CD4-positive, alpha-beta T cell treated with Interleukin-10 for 1 hour (primary cell): Measurements from ENCODE around the gene ARID3B.
"Not testable (repeated sequence)": the region's sequence is repeated elsewhere in the genome, so short reads cannot be mapped to it uniquely, and the experiment has no call there.

Experiments
- DNase-seq: peaks from one replicate; pipeline ENCODE4 v3.0.0-alpha.2; 2020

ARID3B gene, protein sequence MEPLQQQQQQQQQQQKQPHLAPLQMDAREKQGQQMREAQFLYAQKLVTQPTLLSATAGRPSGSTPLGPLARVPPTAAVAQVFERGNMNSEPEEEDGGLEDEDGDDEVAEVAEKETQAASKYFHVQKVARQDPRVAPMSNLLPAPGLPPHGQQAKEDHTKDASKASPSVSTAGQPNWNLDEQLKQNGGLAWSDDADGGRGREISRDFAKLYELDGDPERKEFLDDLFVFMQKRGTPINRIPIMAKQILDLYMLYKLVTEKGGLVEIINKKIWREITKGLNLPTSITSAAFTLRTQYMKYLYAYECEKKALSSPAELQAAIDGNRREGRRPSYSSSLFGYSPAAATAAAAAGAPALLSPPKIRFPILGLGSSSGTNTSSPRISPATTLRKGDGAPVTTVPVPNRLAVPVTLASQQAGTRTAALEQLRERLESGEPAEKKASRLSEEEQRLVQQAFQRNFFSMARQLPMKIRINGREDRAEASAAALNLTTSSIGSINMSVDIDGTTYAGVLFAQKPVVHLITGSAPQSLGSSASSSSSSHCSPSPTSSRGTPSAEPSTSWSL

DNA sequence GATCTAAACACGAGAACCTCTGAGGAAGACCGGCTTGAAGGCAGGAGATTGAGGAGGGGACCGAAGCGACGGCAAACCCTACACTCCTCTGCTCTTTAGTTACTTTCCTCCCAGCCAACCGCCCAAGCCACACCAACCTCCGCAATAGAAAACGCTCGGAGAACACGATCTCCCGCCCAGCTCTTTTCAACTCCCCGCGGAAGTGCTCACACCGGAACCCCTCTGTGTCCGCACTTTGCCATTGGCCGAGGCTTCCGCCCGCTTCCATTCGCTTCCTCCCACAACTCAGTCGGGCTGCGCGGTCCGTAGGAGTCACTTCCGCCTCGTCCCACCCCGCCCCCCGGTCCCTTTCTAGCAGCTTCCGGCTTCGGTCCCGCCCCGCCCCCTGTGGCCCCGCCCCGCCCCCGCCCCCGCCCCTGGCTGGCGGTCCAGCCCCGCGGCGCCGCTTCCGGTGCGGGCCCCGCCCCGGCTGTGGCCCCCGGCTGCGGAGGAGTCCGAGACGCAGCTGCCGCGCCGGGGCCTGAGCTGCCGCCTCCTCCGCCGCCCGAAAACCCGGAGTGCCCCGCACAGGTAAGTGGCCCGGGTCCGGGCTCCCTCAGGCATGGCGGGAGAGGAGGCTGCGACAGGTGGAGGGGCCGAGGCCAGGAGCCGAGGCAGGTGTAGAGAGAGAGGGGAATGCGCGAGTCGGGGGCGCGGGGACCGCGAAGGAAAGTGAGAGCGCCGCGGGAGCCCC lies at the start of gene ARID3B:
ARID3B (plus strand) TSS at position 460 of the 733 bp plus-strand sequence. CDS start 2,717 bp downstream, outside the sequence.
- DNase-seq: peak; percentile 97

DNA sequence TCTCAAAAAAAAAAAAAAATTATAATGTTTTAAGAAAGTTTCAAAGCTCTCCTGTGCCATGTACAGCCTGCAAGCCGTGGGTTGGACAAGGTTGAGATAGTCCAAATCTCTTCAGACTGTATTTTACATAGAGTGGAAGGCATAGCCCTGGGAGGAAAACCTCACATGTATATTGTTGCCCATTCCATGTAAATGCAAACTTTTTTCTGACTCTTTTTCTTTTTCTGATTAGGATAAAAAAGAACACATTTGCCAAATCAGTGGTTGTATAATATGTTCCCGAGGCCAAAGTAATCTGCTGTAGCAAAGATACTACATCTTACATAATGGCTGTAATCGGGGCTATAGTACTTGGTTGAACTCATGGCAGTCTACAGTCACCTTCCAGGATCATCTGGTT lies 44.4 kb upstream of the ARID3B start:
- DNase-seq: no peak

DNA sequence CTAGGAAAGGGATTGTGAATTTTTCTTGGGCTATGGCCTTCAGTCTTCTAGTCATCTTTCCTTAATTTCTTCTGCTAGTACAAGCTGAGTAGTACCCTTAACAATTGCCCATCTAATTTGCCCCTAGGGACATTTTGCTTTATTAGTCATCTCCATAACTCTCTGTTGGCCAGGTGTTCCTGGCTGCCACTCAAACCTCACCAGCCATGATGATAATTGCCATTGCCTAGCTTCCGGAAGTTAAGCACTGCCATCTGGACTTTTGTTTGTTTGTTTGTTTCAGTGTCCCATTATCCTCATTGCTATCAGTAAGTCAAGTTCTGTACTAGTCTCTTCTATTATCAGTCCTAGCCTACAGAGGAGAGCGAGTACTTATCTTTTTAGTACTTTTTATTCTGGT lies 43.4 kb upstream of the ARID3B start:
- no peak for DNase-seq

DNA sequence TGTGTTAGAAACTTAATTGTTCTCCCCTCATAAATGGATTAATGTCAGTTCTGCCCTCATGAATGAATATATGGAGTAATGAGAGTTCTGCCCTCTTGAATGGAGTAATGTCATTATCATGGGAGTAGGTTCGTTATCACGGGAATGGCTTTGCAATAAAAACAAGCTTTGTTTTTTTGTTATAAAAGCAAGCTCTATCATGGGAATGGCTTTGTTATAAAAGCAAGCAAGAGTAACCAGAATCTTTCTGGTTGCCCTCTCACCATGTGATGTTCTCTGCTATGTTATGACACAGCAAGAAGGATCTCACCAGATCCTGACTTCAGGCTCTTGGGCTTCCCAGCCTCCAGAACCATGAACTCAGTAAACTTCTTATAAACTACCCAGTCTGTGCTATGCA lies 41.7 kb upstream of the ARID3B start:
- DNase-seq: no peak

DNA sequence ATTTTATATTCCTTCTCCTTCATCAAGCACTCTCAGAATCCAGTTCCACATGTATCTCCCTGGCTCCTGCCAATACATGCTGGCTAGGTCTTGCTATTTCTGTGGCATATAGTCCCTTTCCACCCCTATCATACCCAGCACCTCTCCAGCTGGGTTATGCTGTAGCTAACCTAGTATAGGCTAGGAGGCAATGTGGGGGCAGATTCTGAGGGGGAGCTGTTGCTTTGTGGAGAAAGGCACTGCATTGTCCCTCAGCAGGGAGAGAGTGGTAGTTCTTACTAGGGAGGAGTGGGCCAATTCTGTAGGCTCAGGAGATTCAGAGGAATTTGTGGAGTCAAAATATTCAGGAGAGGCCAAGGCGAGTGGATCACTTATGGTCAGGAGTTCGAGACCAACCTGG lies 40.6 kb upstream of the ARID3B start:
- no peak for DNase-seq

DNA sequence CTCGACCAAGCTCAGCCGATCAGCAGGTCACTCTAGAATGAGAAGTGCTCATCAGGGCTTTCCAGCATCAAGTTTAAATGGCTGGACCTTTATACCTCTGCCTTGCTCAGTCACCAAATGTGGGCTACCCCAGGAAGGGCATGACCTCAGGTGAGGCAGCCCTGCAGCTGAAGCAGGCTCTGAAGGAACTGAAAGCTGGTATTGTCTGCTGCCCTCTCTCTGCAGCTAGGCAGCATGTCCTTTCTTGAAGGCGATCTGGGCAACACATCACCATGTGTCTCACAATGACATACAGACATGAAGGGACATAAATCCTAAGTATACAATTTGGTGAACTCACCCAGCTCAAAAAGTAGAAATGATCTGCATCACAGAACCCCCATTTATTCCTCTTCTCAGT lies 38.7 kb upstream of the ARID3B start:
- no peak for DNase-seq

DNA sequence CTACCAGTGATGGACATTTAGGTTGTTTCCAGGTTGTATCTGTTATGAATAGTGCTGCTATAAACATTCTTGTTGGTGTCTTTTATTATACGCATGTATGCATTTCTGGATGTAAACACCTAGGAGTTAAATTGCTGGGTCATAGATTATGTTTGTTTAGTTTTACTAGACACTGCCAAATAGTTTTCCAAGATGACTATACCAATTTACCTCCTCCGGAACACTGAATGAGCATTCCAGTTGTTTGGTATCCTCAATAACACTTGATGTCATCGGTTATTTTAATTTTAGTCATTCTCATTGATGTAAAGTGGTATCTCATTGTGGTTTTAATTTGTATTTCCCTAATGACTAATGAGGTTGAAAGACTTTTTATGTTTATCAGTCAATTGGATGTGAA lies 36.6 kb upstream of the ARID3B start:
- no peak for DNase-seq

DNA sequence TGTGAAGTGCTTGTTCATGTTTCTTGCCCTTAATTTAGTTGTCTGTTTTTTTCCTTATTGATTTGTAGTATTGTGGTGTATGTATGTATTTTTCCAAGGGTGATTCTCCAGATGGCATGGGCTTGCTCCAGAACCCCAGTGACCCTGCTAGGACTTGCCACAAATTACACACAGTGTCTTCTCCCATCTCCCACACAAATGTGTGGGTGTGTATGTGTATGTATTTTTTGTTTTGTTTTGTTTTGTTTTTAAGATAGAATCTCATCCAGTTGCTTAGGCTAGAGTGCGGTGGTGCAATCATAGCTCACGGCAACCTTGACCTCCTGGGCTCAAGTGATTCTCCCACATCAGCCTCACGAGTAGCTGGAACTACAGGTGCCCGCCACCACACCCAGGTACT lies 36.2 kb upstream of the ARID3B start:
- no peak for DNase-seq

DNA sequence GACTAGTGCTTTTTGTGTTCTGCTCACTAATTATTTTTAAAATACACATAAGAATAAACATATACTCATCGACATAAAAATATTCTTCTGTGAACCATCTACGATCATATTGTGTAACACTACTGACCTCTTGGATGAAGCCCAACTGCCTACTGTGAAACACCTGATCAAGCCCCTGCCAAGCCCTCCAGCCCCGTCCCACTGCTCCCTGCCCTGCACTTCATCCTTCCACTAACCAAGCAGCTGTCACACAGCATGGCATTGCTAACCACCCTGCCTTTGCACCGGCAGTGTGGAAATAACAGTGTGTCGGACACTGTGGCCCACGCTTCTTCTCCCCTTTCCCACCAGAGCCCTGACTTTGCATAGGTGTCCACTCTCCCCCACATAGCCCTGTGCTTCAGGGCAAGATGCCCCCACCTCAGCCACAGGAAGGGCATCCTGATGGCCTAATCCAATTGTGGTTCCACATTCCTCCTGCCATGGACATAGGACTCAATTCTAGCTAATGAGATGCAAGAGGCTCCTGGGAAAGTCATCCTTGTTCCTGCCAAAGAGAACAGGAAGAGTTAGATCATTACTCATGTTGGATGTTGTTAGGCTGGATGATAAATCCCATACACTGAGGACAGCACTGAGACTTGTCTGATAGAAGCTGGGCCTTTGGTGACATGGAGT lies 35.0 kb upstream of the ARID3B start:
- no peak for DNase-seq

DNA sequence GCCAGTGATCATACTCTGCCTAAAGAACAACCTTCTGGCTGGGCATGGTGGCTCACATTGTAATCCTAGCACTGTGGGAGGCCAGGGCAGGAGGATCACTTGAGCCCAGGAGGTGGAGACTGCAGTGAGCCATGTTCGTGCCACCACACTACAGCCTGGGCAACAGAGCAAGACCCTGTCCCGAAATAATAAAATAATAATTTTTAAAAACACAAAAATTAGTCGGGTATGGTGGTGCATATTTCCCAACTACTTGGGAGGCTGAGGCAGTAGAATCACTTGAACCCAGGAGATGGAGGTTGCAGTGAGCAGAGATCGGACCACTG lies 34.5 kb upstream of the ARID3B start:
- no peak for DNase-seq

DNA sequence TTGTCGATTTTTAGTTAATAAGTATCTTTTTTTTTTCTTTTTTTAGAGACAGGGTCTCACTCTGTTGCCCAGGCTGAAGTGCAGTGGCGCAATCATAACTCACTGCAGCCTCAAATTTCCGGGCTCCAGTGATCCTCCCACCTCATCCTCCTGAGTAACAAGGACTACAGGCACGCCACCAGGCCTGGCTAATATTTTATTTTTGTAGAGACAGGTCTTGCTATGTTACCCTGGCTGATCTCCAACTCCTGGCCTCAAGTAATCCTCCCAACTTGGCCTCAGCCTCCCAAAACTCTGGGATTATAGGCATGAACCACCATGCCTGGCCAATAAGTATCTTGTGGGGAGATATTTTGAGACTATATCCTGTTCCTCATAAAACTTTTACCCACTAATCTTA lies 29.4 kb upstream of the ARID3B start:
- DNase-seq: no peak

DNA sequence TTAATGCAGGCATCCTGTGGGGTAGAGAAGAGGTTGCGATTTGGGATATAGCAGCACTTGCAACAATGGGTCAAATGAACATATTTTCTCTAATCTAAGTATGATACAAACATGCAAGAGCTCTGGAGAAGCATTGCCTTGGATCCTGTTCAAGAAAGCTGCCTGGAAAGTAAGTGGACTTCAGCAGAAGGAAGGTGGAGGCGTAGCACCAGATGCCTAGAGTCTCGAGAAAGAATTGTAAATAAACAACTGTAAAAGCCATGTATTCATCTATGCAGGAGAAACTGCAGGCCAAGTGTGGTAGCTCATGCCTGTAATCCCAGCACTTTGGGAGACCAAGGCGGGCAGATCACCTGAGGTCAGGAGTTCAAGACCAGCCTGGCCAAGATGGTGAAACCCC lies 27.0 kb upstream of the ARID3B start:
- DNase-seq: not testable (repeated sequence)

DNA sequence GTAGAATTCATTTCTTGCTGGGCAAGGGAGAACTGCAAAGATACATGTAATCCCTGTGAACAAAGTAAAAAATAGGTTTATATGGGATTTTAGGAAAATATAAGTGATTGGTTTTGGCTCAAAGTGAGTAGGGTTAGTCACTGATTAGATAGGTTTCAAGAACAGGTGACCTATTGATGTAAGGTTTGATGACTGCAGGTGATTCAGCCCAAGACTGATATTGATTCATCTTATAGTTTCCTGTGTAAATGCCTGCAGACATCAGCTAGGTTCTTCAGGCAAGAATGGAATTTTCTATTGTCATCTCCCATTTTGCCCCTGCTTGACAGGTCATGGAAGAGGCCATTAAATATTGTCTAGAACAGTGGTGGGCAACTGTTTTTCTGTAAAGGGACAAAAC lies 23.9 kb upstream of the ARID3B start:
- no peak for DNase-seq

DNA sequence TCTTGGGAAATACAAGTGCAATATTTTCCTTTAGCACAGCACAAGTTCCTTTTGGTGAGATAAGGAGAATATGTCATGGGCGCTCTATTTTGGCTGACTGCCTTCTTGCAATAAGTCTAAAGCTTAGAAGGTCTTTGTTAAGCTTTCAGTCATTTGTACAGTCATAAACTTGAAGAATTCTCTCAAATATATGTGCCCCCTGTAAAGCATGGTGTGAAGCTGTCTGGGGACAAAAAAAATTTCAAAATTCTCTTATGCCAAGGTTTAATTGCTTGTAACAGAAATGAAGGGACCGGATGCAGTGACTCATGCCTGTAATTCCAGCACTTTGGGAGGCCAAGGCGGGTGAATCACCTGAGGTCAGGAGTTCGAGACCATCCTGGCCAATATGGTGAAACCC lies 21.7 kb upstream of the ARID3B start:
- no peak for DNase-seq

DNA sequence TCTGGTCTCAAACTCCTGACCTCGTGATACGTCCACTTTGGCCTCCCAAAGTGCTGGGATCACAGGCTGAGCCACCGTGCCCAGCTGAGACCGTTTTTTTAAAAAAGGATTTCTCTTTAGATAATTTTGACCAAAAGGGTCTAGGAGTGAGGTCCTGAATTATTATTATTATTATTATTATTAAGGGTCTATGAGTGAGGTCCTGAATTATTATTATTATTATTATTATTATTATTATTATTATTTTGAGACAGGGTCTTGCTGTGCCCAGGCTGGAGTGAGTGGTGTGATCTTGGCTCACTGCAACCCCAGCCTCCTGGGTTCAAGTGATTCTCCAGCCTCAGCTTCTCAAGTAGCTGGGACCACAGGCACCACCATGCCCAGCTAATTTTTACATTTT lies 20.6 kb upstream of the ARID3B start:
- no peak for DNase-seq

DNA sequence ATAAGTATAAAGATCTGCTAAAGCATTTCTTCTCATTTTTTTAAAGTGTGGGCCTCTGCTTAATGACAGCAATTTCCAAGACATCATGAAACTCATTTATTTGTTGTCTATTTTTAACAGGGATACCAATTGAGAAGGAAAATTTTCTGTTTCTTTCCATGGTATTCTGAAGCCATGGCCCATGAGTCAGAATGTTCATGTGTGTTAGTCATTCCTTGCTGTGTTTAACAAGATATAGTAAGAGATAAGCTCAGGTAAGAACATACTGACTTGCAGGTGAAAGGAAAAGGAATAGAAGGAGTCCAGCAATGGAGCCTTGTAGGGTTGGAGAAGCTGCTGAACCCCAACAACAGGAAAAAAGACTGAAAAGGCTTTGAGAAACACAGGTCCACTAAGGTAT lies 17.0 kb upstream of the ARID3B start:
- no peak for DNase-seq

DNA sequence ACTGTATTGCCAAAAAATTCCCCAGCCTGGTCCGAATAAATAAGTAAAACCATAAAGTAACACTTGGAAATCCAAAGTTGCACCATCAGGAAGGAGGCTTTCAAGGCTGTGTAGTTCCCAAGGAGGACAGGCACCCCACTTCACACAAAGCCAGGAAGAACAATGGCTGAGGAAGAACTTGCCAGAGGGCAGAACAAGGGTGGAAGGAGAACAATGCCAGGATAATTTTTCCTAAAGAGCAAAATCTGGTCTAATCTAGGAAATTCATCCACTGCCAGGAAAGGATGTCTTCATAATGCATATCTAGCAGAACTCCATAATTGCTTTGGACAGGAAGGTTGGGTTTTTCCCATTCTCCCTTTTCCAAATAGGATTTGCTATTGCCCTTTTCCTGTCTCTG lies 15.7 kb upstream of the ARID3B start:
- DNase-seq: no peak

DNA sequence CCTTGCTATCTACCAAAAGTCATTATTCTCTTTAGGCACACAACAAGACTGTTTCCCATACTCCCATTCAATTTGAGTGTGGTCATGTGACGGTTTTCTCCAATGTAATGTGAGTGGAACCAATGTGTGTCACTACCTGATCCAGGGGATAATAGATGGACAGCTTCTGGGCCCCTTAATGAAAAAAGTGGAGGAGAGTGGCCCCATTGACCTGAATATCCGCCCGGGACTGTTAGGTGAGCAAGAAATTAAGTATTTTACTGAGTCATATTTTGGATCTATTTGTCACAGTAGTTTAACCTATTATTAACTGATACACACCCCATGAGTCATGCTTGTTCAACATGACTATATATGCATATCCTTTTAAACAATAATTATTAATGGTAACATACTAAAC lies 15.1 kb upstream of the ARID3B start:
- no peak for DNase-seq

DNA sequence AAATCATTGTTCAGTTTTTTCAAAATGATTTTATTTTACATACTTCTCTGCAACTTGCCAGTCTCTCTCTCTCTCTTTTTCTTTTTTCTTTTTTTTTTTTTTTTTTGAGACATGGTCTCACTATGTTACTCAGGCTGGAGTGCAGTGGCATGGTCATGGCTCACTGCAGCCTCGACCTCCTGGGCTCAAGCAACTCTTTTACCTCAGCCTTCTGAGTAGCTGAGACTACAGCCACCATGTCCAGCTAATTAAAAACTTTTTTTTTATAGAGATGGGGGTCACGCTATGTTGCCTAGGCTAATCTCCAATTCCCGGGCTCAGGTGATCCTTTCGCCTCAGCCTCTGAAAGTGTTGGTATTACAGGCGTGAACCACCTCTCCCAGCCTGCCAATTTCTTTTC lies 12.1 kb upstream of the ARID3B start:
- DNase-seq: no peak

DNA sequence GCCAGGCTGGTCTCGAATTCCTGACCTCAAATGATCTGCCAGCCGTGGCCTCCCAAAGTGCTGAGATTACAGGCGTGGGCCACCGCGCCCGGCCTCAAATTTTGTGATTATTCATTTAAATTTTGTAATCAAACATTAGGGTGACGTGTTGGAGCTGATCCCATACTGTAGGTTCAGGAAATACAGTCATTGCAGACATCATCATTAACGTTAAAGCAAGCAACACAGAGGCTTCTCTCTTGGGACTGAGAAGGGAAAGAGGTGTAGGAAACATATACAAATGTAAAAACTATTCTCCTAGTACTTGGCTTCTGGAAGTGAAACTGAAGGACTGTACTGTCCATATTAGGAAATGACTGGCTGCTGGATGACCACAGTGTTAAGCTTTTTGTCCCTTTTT lies 11.1 kb upstream of the ARID3B start:
- DNase-seq: no peak

DNA sequence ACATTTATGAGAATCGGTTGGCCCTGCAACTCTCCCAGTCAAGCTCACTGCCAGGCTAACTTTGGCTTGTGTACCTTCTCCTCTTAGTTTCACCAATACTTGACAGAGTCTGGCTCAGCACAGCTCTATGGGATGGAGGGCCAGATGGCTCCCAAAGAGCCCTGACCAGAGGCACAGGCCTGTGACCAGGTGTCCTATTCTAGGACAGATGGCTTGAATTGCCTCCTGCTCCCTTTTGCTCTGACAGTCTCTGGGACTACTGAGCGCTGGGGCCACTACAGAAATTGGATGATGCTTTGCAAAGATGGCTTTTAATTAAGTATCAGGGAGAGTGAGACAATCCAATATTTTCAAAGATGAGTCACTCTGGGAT lies 10.3 kb upstream of the ARID3B start:
- DNase-seq: no peak

DNA sequence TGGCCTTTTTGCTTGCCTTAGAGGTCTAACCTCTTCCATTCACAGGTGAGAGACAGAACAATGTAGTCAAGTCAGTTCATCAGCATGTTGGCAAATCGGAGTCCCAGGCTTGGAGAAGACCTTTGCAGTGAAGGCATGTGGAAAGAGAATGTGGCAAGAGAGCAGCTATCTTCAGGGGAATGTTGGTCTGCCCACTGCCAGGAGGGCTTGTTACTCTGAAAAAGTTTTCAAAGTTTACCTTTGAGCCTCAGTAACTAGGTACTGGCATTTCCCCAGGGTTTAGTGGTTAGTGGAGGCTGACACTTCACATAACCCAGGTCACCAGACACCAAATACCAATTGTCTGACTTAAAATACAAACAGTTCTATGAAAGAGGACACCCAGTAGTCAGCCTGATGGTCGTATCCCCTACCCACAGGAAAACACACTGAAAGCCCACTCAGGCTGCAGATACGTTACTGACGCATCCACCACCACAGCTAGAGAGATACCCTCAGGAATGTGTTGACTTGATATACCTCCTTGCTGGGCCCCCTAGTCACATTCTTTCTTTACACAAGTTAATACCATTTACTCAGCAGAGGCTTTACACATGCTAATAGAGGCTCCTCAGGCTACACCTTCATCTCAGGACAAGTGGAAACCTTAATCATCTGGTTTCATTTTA lies 9.7 kb upstream of the ARID3B start:
- no peak for DNase-seq

DNA sequence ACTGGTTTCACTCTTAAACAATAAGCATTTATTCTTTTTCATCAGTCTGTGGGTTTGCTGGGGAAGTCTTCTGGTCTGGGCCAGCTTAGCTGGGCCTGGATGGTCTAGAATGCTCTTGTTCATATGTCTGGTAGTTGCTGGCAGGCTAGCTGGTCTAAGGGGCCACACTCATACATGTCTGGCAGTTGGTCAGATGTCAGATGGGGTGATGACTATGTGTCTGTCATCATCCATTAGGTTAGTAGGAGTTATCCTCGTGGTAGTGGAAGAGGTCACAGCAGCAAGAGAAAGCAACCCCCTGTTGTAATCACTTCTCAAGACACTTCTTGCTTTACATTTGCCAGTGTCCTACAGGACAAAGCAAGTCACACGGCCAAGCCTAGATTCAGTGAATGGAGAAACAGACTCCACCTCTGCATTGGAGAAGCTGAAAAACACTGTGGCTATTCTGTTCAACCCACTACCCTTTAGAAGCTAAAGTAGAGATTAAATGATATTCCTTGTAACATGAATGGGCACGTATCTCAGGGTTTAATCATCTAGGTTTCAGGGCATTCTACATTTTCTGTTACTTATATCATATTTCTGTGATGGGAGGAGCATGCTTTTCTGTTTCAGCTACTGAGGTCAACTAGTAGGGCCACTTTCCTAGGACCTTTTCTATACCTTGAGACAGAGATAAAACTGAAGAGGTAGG lies 5.5 kb upstream of the ARID3B start:
- no peak for DNase-seq
